GM18502 (cell line): ENCODE measurements around the gene PIM2.

Source experiments
- ATAC-seq: cut with Tn5 transposase; IDR thresholded peaks from one replicate; pipeline ENCODE4 v1.9.1; 2021; ENCODE audit warnings: mild to moderate bottlenecking; ENCODE audit not compliant: unreplicated experiment, poor library complexity

PIM2 gene

GRCh38 chrX:48936429-48937053, 17.7 kb upstream of the PIM2 start:
- peak; percentile 7 for ATAC-seq

- ATAC-seq, result no peak
Observed at GRCh38 chrX:48935301-48935670, 16.5 kb upstream of the PIM2 start.

GRCh38 chrX:48934581-48935300, 15.9 kb upstream of the PIM2 start:
- ATAC-seq, result no peak

- ATAC-seq, result peak; percentile 33
Observed at GRCh38 chrX:48933757-48934156, 14.9 kb upstream of the PIM2 start.

GRCh38 chrX:48927736-48928382, 9.0 kb upstream of the PIM2 start:
- ATAC-seq, result no peak

GRCh38 chrX:48927123-48927522, 8.3 kb upstream of the PIM2 start:
- no peak for ATAC-seq

- no peak for ATAC-seq
Observed at GRCh38 chrX:48924270-48924669, 5.4 kb upstream of the PIM2 start.

- ATAC-seq, result no peak
Observed at GRCh38 chrX:48923771-48924170, 4.9 kb upstream of the PIM2 start.

GRCh38 chrX:48920718-48921104, 1.9 kb upstream of the PIM2 start:
- ATAC-seq, result no peak

GRCh38 chrX:48919947-48920717, 1.3 kb upstream of the PIM2 start:
- no peak for ATAC-seq

GRCh38 chrX:48919360-48919841, 577 bp upstream of the PIM2 start:
- peak; percentile 17 for ATAC-seq

GRCh38 chrX:48918301-48918642, 552 bp downstream of the PIM2 start:
- ATAC-seq, result no peak

GRCh38 chrX:48917139-48918001, 1.5 kb downstream of the PIM2 start:
- peak; percentile 46 for ATAC-seq

GRCh38 chrX:48914593-48915493, 4.0 kb downstream of the PIM2 start:
- ATAC-seq, result no peak

GRCh38 chrX:48913605-48914366, 5.0 kb downstream of the PIM2 start:
- ATAC-seq, result no peak

GRCh38 chrX:48911412-48912182, 7.2 kb downstream of the PIM2 start, which contains the start of gene SLC35A2:
TSS of gene SLC35A2 (minus strand) at chrX:48911646. CDS start at chrX:48911636, 10 bp downstream.
- peak; percentile 62 for ATAC-seq

- ATAC-seq, result no peak
Observed at GRCh38 chrX:48910926-48911411, 7.9 kb downstream of the PIM2 start.
